Cardiac septum (tissue), 1 donor: ENCODE data around the gene VSIG10L2. TPM values are rescaled to one million over a fixed set of nuclear protein-coding genes. Genes with fewer than 3 reads are reported as not detected.

Experiments used
- DNase-seq: peaks from one replicate; pipeline ENCODE4 v3.0.0-alpha.2; 2020; ENCODE audit warnings: low spot score
- intact Hi-C: fragments of 100-400 bp; cut with DNase I; formaldehyde crosslinking; loops from one replicate; pipeline ENCODE4 v1.14.0; 2022
- total RNA-seq: library from RNA; stranded (reverse); fragmentation: NEBNext Ultra II Directional; extraction: Animal tissue kit (Norgen Biotek cat#: 25700); gene quantifications from one replicate; pipeline ENCODE4 v1.2.1, GENCODE V29; 2021
- donor health status: DM: no; HTN: no; CAD: no.

VSIG10L2 gene
- total RNA-seq, 1 donor from 2014 or later = not detected

DNA sequence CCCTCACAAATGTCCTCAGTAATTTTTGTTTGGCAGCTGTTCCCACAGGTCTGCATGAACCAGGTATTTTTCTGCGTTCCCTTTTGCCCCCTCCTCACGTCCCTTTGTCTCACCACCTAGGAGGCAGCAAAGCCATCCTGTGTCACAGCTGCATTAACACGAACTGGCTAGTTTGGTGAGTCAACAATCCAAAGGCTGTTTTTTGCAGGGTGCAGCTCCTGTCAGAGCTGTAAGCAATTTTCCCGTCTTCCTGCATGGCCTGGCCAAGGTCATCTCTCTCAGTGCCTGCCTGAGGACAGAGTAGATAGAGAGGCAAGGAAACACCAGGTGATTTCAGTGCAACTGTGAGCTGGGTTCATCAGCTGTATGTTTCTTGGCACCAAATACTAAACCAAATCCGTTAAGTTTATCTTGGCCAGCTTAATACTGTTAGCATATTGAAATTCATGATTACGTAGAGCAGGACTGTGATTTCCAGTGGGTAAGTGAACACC is 20.6 kb upstream of the VSIG10L2 start:
- intact Hi-C loops = loop anchor here (10.0 kb wide), 1 partner anchor 340 kb away; the partner anchor contains the start of genes FOXRED1 and SRPRA

DNA sequence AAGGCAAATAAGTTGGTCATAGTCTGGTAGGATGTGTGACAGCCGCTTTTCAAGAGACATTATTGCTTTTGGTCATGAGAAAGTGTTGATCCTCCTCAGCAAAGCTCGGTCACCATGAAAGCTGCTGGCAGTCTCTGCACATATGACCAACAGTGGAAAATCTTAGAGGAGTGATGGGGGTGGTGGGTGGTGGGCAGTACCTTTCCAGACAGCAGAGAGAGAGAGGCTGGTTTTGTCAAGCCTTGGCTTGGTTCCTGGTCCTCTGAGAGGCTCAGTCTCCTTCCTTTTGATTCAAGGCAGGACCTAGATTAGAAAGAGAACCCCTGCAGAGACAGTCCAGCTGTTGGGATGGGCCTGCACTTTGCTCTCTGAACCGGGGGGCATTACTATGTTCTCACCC is 20.0 kb upstream of the VSIG10L2 start:
- DNase-seq = no peak
- intact Hi-C loops = loop anchor here (10.0 kb wide), 1 partner anchor 339 kb away; the partner anchor contains the start of genes FOXRED1 and SRPRA

More for the DNA sequence above, 20.6 kb upstream of the VSIG10L2 start:
- DNase-seq = no peak

DNA sequence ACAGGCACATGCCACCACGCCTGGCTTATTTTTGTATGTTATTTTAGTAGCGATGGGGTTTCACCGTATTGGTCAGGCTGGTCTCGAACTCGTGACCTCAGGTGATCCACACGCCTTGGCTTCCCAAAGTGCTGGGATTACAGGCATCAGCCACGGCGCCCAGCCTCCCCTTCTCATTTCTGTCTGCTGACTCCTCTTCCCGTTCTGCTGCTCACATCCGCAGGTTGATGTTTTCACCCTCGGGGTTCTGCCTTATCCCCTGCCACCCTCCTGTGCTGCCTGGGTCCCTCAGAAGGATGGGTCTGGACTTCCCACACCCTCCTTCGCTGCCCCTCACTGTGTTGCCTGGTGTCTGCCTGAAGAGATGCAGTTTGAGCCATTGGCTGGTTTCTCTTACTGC is 19.2 kb upstream of the VSIG10L2 start:
- DNase-seq = peak; percentile 44
- intact Hi-C loops = loop anchor here (10.0 kb wide), 1 partner anchor 338 kb away; the partner anchor contains the start of genes FOXRED1 and SRPRA

DNA sequence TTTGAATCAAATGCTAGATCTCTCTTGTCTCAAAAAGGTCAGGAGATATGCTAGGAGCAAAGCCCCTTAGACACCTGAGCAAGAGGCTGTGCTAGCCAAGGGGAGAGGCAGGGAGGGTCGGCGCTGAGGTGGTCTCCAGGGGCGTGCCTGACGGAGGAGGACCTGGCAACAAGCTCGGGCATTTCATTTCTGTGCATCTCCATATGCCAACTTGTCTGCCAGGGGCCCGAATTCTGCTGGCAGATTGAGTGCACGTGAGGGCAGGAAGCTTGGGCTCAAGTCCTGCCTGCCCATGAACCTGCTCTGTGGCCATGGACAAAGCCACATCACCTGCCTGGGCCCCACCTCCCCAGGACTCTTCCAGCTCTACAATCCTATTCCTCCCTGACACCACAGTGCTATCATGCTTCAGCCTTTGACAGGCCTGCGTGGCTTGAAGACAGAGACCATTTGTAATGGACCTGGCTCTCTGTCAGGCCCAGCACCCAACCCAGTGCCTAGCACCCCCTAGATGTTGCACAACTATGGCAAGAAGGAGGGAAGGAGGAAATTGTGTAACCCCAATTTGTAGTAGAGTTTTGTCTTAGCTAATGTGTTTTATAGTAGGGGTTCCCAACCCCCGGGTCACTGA is 16.3 kb upstream of the VSIG10L2 start:
- DNase-seq = peak; percentile 59
- intact Hi-C loops = loop anchor here (10.0 kb wide), 1 partner anchor 335 kb away; the partner anchor contains the start of genes FOXRED1 and SRPRA

DNA sequence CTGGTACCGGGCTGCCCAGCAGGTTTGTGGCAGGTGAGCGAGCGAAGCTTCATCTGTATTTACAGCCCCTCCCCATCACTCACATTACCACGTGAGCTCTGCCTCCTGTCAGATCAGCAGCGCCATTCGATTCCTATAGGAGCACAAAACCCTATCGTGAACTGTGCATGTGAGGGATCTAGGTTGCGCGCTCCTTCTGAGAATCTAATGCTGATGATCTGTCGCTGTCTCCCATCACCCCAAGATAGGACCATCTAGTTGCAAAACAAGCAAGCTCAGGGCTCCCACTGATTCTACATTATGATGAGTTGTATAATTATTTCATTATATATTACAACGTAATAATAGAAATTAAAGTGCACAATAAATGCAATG is 15.8 kb upstream of the VSIG10L2 start:
- DNase-seq = no peak
- intact Hi-C loops = no loop called here

DNA sequence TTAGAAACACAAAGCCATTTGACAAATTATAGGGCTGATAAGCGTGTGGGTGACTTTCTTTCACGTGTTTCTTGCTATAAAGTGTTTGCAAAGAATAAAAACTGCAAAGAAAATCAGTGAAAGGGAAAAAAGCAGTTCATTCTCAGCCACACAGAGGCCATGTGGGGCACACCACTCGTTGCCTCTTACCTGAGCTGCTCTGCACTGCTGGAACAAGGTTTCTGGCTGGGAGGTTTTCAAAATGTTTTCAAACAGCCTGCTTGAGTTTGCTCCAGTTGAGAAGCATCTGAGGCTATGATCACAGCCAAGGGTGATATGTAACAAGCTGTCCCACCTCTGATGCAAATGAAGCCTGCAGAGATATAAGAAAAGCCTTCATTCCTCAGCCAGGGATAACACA is 14.7 kb upstream of the VSIG10L2 start:
- intact Hi-C loops = no loop called here

DNA sequence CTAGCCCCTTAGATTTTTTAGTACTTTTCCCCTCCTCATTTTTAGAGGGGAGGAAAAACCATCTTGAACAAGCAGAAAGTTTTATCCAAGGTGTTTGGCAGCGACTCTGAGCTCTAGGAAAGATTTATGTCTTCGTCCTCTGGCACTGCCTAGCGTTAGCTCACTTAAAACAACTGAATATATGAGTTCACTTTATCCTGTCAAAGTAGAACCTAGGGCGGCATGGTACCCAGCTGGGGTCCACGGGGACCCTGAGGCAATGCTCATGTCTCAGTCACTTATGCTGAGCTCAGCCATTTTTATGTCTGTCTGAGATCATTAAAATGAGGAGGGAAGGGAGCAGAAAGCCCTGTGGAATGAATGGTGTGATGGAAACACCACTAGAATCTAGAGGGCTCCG is 14.2 kb upstream of the VSIG10L2 start:
- DNase-seq = no peak
- intact Hi-C loops = no loop called here

More for the DNA sequence above, 14.7 kb upstream of the VSIG10L2 start:
- no peak for DNase-seq

DNA sequence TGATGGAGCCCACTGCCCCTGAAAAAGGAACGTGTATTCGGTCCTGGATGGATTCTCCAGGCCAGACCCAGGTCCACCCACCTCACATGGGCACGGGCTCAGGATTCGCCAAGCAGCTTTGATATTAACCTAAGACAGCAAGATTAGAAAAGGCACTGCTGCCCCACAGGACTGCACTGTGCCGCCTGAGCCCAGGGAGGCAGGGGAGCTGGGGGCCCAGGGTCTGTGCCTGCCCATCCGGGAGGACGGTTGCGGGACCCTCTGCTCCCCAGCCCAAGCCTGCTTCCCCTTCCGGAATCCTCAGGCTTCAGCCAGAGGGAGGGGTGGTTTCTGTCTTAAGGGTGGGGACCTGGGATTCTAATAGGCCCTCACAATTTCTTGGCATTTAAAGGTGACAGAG is 13.5 kb upstream of the VSIG10L2 start:
- DNase-seq = peak; percentile 59
- intact Hi-C loops = no loop called here

DNA sequence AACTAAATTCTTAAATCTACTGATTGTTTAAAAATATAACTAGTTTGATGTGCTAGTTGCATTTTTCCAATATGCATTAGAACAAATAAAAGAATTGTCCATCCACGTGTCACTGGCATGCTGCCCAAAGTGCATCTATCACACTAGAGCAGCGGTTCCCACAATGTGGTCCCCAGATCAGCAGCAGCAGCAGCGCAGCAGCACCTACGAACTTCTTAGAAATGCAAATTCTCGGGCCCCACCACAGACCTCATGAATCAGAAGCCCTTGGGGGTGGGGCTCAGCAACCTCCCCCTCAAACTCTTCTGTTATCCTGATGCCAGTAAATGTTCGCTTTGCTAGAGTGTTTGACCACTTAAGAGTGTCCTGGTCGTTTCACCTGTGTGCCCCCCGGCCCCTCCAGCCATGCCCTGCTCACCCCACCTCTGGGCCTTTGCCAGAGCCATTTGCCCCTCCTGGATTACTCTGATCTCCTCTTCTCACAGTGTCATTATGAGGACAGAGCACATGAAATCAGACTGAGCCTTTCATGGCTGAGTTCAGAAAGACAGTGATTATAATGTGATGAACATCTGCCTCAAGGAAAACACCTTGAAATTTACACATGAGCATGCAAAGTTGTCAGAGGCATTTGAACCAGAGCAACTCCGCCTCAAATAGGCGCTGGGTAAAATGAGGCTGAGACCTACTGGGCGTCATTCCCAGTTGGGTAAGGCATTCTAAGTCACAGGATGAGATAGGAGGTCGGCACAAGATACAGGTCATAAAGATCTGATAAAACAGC is 12.6 kb upstream of the VSIG10L2 start:
- no peak for DNase-seq
- intact Hi-C loops = no loop called here

DNA sequence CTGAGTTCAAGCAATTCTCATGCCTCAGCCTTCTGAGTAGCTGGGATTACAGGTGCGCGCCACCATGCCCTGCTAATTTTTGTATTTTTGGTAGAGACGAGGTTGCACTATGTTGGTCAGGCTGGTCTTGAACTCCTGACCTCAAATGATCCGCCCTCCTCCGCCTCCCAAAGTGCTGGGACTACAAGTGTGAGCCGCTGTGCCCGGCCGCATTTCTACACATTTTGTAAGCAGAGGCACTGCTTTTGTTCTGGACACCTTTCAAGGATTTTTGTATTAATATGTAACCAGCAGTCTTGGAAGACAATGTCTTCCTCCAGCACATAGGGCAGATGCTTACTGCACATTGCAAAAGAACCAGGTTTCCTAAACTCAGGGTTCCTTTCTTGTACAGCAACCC is 11.4 kb upstream of the VSIG10L2 start:
- intact Hi-C loops = no loop called here
- no peak for DNase-seq

DNA sequence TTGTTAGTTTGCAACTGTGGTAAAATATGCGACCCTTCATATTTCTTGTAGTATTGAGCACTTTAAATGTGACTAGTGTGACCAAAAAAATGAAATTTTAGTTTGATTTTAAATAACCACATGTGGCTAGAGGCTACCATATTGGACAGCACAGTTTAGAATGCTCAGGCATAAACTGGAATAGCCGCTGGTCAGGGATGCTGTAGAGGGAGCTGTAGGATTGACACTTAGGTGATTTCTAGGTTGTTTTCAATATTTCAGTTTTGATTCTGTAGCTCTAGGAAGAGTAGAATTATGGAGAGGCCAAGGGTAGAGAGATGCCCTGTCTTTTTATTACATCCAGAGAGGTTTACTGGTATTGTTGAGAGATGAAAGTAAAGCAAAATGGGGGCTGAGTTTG is 10.8 kb upstream of the VSIG10L2 start:
- intact Hi-C loops = no loop called here

DNA sequence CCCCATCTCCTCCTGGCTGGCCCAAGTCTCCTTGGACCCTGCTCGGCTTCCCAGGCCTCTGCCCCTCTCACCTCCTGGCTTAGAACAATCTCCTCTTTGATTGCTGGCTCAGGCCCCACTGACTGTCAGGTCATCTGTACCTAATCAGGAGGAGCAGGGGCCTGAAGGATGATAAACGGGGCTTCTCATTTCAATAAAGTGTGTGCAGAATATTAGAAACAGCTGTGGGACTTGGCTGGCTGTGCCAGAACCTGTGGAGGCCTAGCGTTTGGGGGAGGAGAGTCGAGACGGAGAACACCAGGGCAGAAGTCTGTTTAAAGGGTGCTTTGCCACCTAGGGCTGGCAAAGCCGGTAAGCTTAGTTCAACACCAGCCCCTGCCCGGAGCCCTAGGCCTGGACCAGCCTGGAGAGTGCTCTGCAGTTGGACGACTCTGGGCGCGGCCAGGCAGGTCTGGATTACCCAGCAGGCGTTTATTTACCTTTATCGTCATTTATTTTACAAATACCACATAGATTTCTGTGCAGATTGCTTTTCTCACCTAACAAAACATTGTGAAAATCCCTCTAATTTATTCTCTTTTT is 10.1 kb upstream of the VSIG10L2 start:
- no peak for DNase-seq
- intact Hi-C loops = no loop called here

More for the DNA sequence above, 10.8 kb upstream of the VSIG10L2 start:
- DNase-seq = no peak

DNA sequence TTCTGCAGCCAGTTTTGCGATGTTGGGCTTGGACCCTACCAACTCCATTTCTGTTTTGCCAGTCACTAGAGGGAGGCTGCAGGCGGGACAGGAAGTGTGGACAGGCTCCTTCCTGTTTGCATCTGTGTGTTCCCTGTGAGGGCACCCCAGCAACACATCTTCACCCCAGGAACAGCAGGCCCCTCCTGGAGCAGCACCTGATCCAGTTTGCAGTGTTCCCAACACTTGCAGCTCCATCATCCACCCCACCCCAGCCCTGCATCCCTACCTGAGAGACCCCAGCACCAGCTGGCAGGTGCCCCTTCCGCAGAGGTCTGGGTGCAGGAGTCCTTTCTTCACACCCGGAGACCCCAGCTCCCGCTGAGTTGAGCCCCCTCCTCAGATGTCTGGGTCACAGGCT is 7.4 kb upstream of the VSIG10L2 start:
- intact Hi-C loops = no loop called here
- DNase-seq = peak; percentile 60

DNA sequence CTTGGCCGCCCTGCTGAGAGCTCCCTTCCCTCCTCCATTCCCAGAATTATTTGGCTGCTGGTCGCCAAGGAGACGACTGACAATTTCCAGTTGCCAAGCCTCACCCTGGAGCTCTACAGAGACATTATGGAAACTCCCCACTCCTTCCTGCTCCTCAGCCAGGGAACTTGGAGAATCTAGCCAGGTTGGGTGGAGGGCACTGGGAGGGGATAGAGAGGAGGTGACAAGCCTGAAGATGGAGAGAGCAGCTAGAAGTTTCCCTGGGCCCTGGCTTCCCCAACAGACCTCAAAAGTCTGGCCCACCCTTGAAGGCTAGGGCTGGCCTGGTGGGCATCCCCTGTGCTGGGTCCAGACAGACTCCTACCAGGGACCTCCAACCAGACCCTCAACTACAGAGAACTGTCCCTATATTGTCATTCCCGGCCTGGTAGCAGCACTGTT is 6.7 kb upstream of the VSIG10L2 start:
- DNase-seq = peak; percentile 56
- intact Hi-C loops = no loop called here

DNA sequence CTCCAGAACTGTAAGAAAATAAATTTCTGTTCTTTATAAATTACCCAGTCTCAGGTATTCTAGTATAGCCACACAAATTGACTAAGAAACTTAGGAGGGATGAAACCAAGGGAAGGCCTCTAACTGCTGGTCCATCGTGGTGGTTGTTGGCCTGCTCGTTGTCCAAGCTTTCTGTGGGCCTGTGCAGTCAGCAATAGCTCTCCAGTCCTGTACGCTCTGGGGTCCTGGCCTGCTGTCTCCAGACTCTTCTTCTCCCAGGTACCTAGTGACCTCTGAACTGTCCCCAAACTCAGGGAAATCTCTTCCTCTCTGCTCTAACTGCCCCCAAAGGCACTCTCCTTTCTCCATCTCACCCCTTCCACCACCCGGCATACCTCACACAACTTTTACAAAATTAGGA is 5.7 kb upstream of the VSIG10L2 start:
- no peak for DNase-seq
- intact Hi-C loops = loop anchor here (5.0 kb wide), 3 partner anchors 122 to 252 kb away; partner anchors contain the start of gene CDON

DNA sequence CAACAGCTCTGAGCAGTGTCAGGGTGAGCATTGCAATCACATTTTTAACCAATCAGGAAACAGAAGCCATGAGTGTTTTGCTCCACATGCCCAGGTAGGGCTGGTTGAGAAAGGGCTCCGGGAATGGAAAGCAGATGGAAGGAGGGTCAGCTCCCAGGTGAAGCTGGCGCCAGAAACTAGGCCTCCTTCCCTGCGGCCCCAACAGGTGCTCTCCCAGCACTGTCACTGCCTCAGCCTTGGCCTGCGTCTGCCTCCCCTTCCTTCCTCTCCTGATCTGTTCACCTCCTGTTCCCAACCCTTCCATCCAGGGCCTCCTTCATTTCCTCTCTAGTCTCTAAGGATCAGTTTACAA is 4.6 kb upstream of the VSIG10L2 start:
- intact Hi-C loops = loop anchor here (5.0 kb wide), 3 partner anchors 121 to 251 kb away; partner anchors contain the start of gene CDON
- no peak for DNase-seq

DNA sequence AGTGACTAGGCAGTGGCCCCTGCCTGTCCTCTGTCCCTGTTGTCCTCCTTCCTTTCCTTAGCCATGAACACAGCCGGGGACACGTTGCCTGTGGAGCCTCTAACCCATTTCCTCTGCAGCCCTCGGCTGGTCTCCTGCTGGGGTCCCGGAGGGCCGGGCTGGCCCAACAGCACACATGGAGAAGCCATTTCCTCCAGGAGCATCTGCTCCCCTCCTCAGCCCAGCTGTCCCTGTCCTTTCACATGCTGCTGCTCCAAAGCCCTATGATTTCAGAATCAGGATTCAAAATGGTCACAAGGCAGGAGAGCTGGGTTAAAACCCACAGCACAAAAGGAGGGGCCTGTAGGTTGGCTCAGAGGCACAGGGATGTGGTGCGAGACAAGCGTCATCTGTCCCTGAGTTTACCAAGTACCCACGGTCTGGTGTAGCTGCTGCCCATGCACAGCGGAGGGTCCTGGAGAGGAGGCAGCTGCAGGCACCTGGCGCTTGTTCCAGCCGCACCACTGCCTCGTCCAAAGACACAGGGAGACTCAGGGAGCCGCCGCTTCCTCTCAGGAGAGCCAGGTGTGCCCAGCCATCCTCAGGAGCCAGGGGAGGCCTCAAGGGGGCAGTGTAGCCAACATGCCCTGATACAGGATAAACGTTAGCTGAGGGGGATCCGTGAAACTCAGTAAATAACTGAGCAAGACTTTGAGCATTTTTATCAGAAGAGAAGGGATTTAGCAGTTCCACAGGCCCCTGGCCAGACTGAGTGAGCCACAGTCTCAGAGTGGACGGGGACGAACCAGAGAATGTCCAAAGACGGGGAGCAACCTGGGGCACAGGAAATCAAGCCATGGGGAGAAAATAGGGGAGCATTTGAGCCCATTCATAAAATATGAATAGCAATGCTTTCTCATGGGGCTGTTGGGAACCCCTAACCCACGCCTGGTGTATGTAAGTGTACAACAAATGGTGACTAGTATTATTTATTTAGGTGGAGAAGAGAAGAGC is 3.9 kb upstream of the VSIG10L2 start:
- intact Hi-C loops = loop anchor here (5.0 kb wide), 3 partner anchors 120 to 250 kb away; partner anchors contain the start of gene CDON
- peak; percentile 71 for DNase-seq

DNA sequence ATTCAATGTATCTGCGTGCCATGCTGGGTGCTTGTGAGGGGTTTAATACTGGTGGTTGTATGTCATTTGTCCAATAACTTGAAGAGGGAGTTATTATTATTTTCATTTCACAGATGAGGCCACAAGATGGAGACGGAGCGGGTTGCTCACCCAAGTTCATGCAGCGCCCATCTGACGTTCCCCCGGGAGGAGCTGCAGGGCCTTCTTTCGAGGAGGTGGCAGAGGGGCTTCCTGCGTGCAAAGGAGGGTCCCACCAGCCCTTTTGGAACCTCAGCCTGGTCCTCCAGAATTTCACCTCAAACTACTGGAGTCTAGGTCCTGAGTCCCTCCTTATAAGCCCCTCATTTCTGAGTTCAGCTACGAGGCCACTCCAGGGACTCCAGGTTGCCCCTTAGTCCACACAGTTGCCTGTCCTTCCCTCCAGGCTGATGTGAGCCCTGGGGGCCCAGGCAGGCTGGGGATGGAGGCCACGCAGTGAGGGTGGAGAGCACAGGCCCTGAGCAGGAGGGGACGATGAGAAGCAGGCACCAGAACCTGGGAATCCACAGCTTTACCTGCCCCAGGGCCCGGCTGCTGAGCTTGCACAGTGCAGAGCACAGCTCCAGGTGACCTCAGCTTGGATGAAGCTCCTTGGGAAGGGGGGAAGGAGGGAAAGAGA is 2.9 kb upstream of the VSIG10L2 start:
- intact Hi-C loops = loop anchor here (5.0 kb wide), 3 partner anchors 119 to 249 kb away; partner anchors contain the start of gene CDON
- DNase-seq = peak; percentile 63
